HG03139 (cell line): ENCODE measurements around the gene GNG7.
"Not testable (repeated sequence)": the region's sequence is repeated elsewhere in the genome, so short reads cannot be mapped to it uniquely, and the experiment has no call there.

Source experiments
- ATAC-seq: cut with Tn5 transposase; IDR thresholded peaks from one replicate; pipeline ENCODE4 v1.9.1; 2021; ENCODE audit not compliant: unreplicated experiment

The GNG7 gene

GRCh38 chr19:2476451-2477140 is 225.9 kb downstream of the GNG7 start:
- peak; percentile 3 for ATAC-seq

GRCh38 chr19:2475702-2476450 is 226.6 kb downstream of the GNG7 start, which contains the start of gene GADD45B:
TSS of gene GADD45B (plus strand) at chr19:2476127. CDS start at chr19:2476359, 232 bp downstream.
- peak; percentile 31 for ATAC-seq

GRCh38 chr19:2475018-2475701 is 227.3 kb downstream of the GNG7 start:
- ATAC-seq: no peak

- ATAC-seq: no peak
These were observed 228.1 kb downstream of the GNG7 start for GRCh38 chr19:2474232-2475017.

GRCh38 chr19:2469915-2470200 is 232.6 kb downstream of the GNG7 start:
- not testable (repeated sequence) for ATAC-seq

GRCh38 chr19:2469102-2469914 is 233.2 kb downstream of the GNG7 start:
- no peak for ATAC-seq

- ATAC-seq: no peak
These were observed 233.9 kb downstream of the GNG7 start for GRCh38 chr19:2468596-2468995.

- no peak for ATAC-seq
These were observed 238.1 kb downstream of the GNG7 start for GRCh38 chr19:2464389-2464788.

- ATAC-seq: not testable (repeated sequence)
These were observed 238.8 kb downstream of the GNG7 start for GRCh38 chr19:2463694-2464093.

GRCh38 chr19:2462635-2463421 is 239.7 kb downstream of the GNG7 start:
- no peak for ATAC-seq

GRCh38 chr19:2461751-2462634 is 240.5 kb downstream of the GNG7 start:
- no peak for ATAC-seq
